NCI-H2107 treated with DMSO at 0.1 percent for 48 hours (cell line): ENCODE results near the gene DKK3.
A peak's percentile ranks its signal among the peaks of the same experiment; 100 is the strongest.

ENCODE experiments used
- DNase-seq: peaks from one replicate; lab custom pipeline; 2025; ENCODE audit not compliant: unreplicated experiment; lab: John Stamatoyannopoulos, UW

The DKK3 gene

DNA sequence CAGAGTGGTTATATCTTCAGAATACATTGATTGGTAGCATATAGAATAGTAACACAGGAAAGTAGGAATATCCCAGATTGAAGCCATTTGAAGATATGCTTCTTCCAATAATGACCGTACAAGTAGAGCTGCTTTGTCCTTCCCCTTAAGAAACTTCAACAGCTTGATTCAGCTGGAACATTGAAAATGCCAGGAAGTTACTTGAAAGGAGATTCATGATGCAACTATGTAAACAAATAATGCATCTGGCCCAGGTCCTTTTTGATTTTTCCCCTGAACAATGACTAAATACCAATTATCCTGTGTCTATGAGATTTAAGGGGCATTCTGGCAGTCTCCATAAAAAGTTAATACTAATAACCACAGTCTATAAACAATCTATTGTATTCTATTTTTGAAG, 3.0 kb downstream of the DKK3 start:
- DNase-seq, result no peak

- DNase-seq, result no peak
These were observed 3.4 kb downstream of the DKK3 start for GRCh38 chr11:12005061-12005460.

DNA sequence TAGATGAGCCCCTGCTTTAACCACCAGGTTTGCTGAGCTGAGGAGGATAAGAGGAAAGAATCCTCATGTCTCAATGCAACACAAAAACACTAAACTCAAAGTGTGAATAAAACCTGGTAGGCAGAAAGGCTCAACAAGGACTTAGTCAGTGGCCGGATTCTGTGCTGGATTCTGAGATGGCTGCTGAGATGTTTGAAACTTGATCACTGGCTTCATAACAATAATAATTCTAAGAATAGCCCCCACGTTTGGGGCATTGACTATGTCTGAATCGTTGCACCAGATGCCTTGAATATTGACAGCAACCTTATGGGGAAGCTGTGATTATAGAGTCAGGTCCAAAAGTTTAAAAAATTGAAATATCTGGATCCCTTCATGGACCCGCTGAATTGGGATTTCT, 4.6 kb downstream of the DKK3 start:
- no peak for DNase-seq

DNA sequence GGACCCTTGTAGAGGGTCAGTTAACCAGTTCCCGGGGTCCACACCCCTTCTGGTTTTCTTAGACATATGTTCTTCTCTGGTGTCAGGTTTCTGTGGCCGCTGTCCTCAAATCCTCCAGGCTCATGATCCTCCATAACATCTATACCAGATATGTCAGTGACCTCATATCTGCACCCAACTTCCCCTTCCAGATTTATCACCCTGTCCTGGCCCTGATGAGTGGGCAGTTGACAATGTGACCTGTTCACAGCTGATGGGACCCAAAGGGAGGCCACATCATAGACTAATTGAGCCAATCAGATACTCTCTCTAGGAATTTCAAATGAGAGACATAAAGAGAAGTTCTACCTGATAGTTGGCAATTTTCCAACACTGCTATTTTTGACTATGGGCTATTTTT, 5.1 kb downstream of the DKK3 start:
- DNase-seq, result no peak

- peak; percentile 81 for DNase-seq
These were observed 7.2 kb downstream of the DKK3 start for GRCh38 chr11:12001186-12001585.

DNA sequence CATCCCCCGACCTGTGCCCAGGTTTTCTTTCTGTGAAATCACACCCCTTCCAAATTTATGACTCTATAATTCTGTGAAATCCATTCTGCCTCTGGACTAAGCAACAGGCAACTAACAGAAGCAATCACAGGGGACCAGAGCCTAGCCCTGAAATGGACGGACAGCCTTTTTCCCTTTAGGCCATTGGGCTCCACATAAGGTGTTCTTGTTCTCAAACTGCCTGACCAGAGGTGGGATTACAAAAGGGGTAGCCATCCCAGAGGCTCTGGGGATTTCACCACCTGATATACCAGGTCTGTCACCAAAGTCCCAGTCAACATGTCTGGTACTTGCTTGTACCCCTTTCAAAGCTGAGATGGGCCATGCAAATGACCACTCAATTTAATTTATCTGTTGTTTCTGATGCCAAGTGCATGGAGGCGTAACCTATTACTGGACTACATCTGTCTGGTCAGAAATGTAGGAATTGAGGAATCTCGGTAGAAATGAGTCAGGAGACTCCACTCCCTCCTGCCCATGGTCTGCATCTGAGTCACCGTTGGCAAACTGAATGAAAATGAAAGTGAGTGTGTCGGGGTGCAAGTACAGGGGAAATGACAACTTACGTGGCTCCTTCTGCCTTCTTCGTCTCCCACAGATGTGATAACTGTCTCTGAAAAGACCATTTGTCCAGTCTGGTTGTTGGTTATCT, 10.2 kb downstream of the DKK3 start:
- no peak for DNase-seq

GRCh38 chr11:11997049-11997322, 11.4 kb downstream of the DKK3 start:
- DNase-seq, result no peak

- no peak for DNase-seq
These were observed 11.9 kb downstream of the DKK3 start for GRCh38 chr11:11996321-11997048.

GRCh38 chr11:11995601-11996000, 12.8 kb downstream of the DKK3 start:
- DNase-seq, result peak; percentile 82

DNA sequence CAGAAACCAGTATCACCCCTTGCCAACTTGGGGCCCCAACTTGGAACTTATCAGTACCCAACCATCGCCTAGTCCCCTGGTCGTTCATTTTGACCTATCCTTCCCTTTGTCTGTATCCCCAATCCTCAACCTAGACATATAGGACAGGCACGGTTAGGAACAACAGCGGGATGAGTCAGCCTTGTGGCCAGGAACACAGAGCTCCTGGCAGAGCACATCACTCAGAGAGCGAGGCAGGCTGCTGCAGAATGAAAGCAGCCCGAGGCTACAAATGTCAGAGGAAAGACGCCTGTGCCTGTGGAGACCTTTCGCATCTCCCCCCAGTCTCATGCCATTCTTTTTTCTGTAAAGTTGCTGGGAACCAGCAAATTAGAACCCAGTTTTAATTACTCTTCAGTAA, 14.6 kb downstream of the DKK3 start:
- no peak for DNase-seq

DNA sequence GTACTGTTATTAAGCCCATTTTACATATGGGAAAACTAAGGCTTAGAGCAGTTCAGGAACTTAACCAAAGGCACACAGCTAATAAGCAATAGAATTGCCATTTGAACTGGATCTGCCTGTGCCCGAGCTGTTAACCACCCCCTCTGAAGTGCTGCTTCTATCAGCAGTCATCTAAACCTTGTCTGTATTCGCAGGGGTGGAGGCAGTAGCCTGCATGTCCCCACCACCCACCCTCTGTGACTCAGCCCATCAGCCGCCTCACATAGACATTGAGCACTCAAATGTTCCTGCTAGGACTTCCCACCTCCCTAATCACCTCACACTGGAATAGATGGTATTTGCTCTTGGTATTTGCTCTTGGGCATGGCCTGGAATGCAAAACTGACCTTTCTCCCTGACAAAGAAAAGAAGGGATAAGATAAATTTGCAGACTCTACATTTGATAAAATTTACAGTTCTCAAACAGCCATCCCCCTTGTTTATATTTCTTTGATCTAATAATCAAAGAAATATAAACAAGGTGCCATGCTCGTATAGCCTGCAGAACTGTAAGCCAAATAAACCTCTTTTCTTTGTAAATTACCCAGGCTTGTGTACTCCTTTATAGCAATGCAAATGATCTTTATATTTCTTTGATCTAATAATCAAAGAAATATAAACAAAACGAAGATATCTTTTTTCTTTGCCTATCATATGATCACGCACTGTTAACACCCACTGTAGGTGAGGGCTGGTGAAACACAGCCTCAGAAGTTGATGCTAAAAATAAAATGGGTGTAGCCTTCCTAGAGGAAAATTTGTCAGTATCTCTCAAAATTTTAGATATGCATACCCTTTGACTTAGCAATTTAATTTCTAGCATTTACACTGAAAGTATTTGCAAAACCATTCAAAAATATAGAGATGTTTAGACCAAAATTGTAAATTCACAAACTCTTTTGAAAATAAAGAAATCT, 15.9 kb downstream of the DKK3 start:
- DNase-seq, result no peak

GRCh38 chr11:11989774-11990744, 18.4 kb downstream of the DKK3 start:
- DNase-seq, result no peak

DNA sequence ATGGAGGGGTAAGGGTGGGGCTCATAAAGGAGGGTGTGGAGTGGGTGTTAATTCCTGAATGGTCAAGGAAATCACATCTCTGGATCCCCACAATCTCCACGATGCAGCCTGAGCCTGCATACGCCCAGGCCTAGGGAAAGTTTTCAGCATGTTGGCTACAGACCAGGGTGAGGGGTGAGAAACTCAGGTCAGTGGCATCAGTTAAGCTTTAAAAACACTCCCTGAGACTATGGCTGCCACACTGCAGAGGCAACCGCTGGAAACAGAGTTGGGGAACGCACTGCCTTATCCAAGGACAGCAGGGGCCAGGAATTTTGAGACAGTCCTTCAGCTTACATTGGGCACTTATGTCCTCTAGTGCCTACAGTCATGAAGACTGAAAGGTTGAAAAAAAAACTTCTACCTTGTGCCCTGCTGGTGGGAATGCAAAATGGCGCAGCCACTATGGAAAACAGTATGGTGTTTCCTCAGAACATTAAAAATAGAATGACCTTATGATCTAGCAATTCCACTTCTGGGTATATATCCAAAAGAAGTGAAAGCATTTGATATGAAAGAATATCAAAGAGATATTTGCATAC, 19.7 kb downstream of the DKK3 start:
- DNase-seq, result no peak

- DNase-seq, result no peak
These were observed 20.3 kb downstream of the DKK3 start for GRCh38 chr11:11988099-11988651.

- DNase-seq, result no peak
These were observed 20.9 kb downstream of the DKK3 start for GRCh38 chr11:11987503-11988022.

GRCh38 chr11:11985954-11986949, 22.2 kb downstream of the DKK3 start:
- no peak for DNase-seq

DNA sequence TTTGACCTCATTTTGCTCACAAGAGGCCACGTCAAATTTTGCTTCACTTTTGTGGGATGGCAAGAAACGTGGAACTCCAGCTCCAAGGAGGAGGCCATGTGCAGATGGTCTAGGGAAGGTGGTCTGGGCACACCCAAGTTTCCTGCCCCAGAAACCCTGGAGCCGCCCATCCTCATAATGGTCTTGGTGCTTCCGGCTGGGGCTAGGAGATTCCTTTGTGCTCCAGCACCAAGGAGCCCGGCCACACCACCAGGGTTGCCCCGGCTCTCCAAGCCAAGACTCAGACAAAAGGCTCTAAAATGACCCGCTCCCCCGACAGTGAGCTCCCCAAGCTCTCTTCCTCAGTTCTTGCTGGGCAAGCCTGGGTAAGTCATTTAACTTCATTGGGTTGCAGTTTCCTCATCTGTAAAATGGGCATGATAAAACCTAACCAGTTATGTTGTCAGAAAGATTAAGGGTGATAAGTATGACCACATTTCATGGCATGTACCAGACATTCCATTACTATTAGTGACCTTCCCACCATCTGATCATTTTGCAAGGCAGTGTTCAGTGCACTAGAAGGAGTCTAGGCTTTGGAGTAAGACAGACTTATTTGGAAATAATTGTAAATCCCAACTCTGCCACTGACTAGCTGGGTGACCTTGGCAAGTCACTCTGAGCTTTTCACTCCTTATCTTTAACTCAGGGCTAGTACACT, 23.3 kb downstream of the DKK3 start:
- DNase-seq, result no peak

DNA sequence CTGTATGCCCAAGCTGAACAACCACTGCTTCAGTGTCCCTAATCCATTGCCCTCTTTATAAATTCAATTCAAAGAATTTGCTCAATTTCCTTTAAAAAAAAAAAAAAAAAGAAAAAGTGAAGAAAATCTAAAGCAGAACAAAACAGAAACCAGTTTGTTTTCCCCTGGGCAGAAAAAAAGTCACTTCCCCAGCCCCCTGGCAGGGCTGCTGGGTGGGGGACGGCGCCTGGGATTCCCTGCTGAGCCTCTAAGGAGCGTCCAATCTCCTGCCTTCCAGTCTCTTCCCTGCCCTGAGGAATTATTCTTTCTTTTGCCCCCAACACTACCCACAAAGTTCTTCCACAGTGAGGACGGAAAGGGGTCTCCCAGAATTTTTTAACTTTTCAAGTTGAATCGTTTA, 23.9 kb downstream of the DKK3 start:
- DNase-seq, result no peak
